Measurements from ENCODE around the gene SH3D19.

Gene SH3D19

GRCh38 chr4:151182455-151182996 is 142.9 kb downstream of the SH3D19 start:
- Histone ChIP-seq H3K4me2 (ENCODE audit: low read depth, low read length, poor library complexity, severe bottlenecking) (no peak overlapping the region), H3K9me2 (replicated peaks; ENCODE audit: low read depth, low read length) (no peaks in the 10 kb centered on the region), H3K4me3 (ENCODE audit: low read length, poor library complexity, severe bottlenecking) (no peak overlapping the region), H3K9ac (ENCODE audit: low read depth, low read length, poor library complexity, severe bottlenecking) (no peak overlapping the region), H3K36me3 (ENCODE audit: insufficient read depth, low read length) (no peaks in the 10 kb centered on the region), H2AFZ (ENCODE audit: low read length) (0 out of 2 replicates have a peak overlapping the region, but pooled peaks have one; percentile 16), H3F3A (ENCODE audit: low read depth) (no peaks in the 10 kb centered on the region), H3K79me2 (ENCODE audit: insufficient read depth, low read length) (no peaks in the 10 kb centered on the region), H3K4me1 (ENCODE audit: insufficient read depth, low read length, poor library complexity, severe bottlenecking) (no peaks in the 10 kb centered on the region), H3K9me3 (ENCODE audit: insufficient read depth, low read depth, low read length) (no peaks in the 10 kb centered on the region), H3K27me3 (ENCODE audit: insufficient read depth, low read length, poor library complexity, severe bottlenecking) (no peaks in the 10 kb centered on the region), H4K20me1 (ENCODE audit: insufficient read depth, low read length, poor library complexity, severe bottlenecking) (no peaks in the 10 kb centered on the region)
- TF ChIP-seq EZH2phosphoT487 (IDR thresholded peaks at IDR 0.05; ENCODE audit: borderline replicate concordance) (no peak), CTCF (conservative IDR thresholded peaks at IDR 0.05; ENCODE audit: low read length) (no peak)

GRCh38 chr4:151176685-151177084 is 148.7 kb downstream of the SH3D19 start:
- Histone ChIP-seq H3K9me2 (replicated peaks; ENCODE audit: low read depth, low read length) (no peaks in the 10 kb centered on the region), H3K9me3 (ENCODE audit: insufficient read depth, low read depth, low read length) (no peaks in the 10 kb centered on the region), H3K4me1 (ENCODE audit: insufficient read depth, low read length, poor library complexity, severe bottlenecking) (no peaks in the 10 kb centered on the region), H4K20me1 (ENCODE audit: insufficient read depth, low read length, poor library complexity, severe bottlenecking) (no peaks in the 10 kb centered on the region), H3F3A (ENCODE audit: low read depth) (no peaks in the 10 kb centered on the region), H3K36me3 (ENCODE audit: insufficient read depth, low read length) (no peaks in the 10 kb centered on the region), H2AFZ (ENCODE audit: low read length) (no peak overlapping the region), H3K9ac (ENCODE audit: low read depth, low read length, poor library complexity, severe bottlenecking) (no peak overlapping the region), H3K4me2 (ENCODE audit: low read depth, low read length, poor library complexity, severe bottlenecking) (no peak overlapping the region), H3K79me2 (ENCODE audit: insufficient read depth, low read length) (no peaks in the 10 kb centered on the region), H3K27me3 (ENCODE audit: insufficient read depth, low read length, poor library complexity, severe bottlenecking) (no peaks in the 10 kb centered on the region), H3K4me3 (ENCODE audit: low read length, poor library complexity, severe bottlenecking) (no peak overlapping the region)
- no peak for TF ChIP-seq CTCF (conservative IDR thresholded peaks at IDR 0.05; ENCODE audit: low read length)
- TF ChIP-seq EZH2phosphoT487 (IDR thresholded peaks at IDR 0.05; ENCODE audit: borderline replicate concordance) = no peak

GRCh38 chr4:151175754-151176631 is 149.4 kb downstream of the SH3D19 start:
- H3K4me1 ChIP-seq (ENCODE audit: insufficient read depth, low read length, poor library complexity, severe bottlenecking) = no peaks in the 10 kb centered on the region
- H3K27me3 ChIP-seq (ENCODE audit: insufficient read depth, low read length, poor library complexity, severe bottlenecking) = no peaks in the 10 kb centered on the region
- no peaks in the 10 kb centered on the region for H3K9me2 ChIP-seq (replicated peaks; ENCODE audit: low read depth, low read length)
- no peak overlapping the region for H3K4me2 ChIP-seq (ENCODE audit: low read depth, low read length, poor library complexity, severe bottlenecking)
- H4K20me1 ChIP-seq (ENCODE audit: insufficient read depth, low read length, poor library complexity, severe bottlenecking) = no peaks in the 10 kb centered on the region
- H3K9ac ChIP-seq (ENCODE audit: low read depth, low read length, poor library complexity, severe bottlenecking) = no peak overlapping the region
- no peaks in the 10 kb centered on the region for H3K79me2 ChIP-seq (ENCODE audit: insufficient read depth, low read length)
- H3F3A ChIP-seq (ENCODE audit: low read depth) = no peaks in the 10 kb centered on the region
- H3K4me3 ChIP-seq (ENCODE audit: low read length, poor library complexity, severe bottlenecking) = no peak overlapping the region
- no peaks in the 10 kb centered on the region for H3K9me3 ChIP-seq (ENCODE audit: insufficient read depth, low read depth, low read length)
- H2AFZ ChIP-seq (ENCODE audit: low read length) = no peak overlapping the region
- no peaks in the 10 kb centered on the region for H3K36me3 ChIP-seq (ENCODE audit: insufficient read depth, low read length)
- TF ChIP-seq EZH2phosphoT487 (IDR thresholded peaks at IDR 0.05; ENCODE audit: borderline replicate concordance) = no peak
- TF ChIP-seq CTCF (conservative IDR thresholded peaks at IDR 0.05; ENCODE audit: low read length) = no peak

Measured in Loucy (cell line).